LNCaP clone FGC (cell line): ENCODE results near the gene DLGAP1.

Experiments used
- DNase-seq: peaks from one replicate; pipeline ENCODE4 v3.0.0-alpha.2; 2011; ENCODE audit warnings: low read depth
- H3K4me3 ChIP-seq: 2 replicates; pipeline ENCODE4 v1.5.1; 2011; ENCODE audit warnings: mild to moderate bottlenecking, low read depth, low read length, control low read depth
- CTCF ChIP-seq: IDR thresholded peaks from 2 replicates; pipeline ENCODE4 v1.5.1; 2012; ENCODE audit warnings: mild to moderate bottlenecking; ENCODE audit not compliant: control insufficient read depth, insufficient read depth; ENCODE audit errors: extremely low read depth

The DLGAP1 gene

GRCh38 chr18:3773303-3773702, 681.8 kb downstream of the DLGAP1 start:
- DNase-seq = peak; percentile 63
- no peak for TF ChIP-seq CTCF
- H3K4me3 ChIP-seq = no peak overlapping the region

GRCh38 chr18:3771121-3771971, 683.8 kb downstream of the DLGAP1 start:
- peak; percentile 94 for TF ChIP-seq CTCF
- peak; percentile 64 for DNase-seq
- peak overlapping the region; percentile 16; the same call in 1 of the 2 replicates for H3K4me3 ChIP-seq

- TF ChIP-seq CTCF = no peak
- no peak for DNase-seq
- H3K4me3 ChIP-seq = no peak overlapping the region
Measured at GRCh38 chr18:3761266-3761665, 693.8 kb downstream of the DLGAP1 start.

- H3K4me3 ChIP-seq = no peak overlapping the region
- TF ChIP-seq CTCF = no peak
- no peak for DNase-seq
Measured at GRCh38 chr18:3760741-3761140, 694.4 kb downstream of the DLGAP1 start.

GRCh38 chr18:3759099-3759498, 696.0 kb downstream of the DLGAP1 start:
- no peak overlapping the region for H3K4me3 ChIP-seq
- TF ChIP-seq CTCF = no peak
- DNase-seq = no peak

GRCh38 chr18:3758531-3758930, 696.6 kb downstream of the DLGAP1 start:
- no peak for TF ChIP-seq CTCF
- no peak for DNase-seq
- H3K4me3 ChIP-seq = no peak overlapping the region

- H3K4me3 ChIP-seq = no peak overlapping the region
- no peak for TF ChIP-seq CTCF
- no peak for DNase-seq
Measured at GRCh38 chr18:3757361-3757760, 697.7 kb downstream of the DLGAP1 start.
